IMR-90 (cell line): ENCODE measurements around the gene NUFIP2. TPM values are rescaled to one million over a fixed set of nuclear protein-coding genes. Genes with fewer than 3 reads are reported as not detected.

ENCODE experiments used
- ATAC-seq: fragments of 200-7000 bp; cut with Tn5 transposase; 2 replicates; pipeline ENCODE4 v1.9.1; 2020; ENCODE audit warnings: low read depth, mild to moderate bottlenecking, moderate library complexity
- BruUV-seq: library from RNA; stranded (reverse); fragments of 400-500 nt; replicated peaks from 2 replicates; lab custom pipeline; 2021; lab: Mats Ljungman, UMichigan
- CTCF ChIA-PET: fragments of 300-600 bp; formaldehyde crosslinking; extraction: SDS; loops from one replicate; lab custom pipeline; 2021; ENCODE audit warnings: antibody characterized with exemption; lab: Yijun Ruan, JAX
- POLR2A ChIA-PET: fragments of 300-600 bp; sonication (Branson Sonifier 250); formaldehyde crosslinking; loops from one replicate; lab custom pipeline; 2022; ENCODE audit warnings: antibody characterized with exemption; ENCODE audit not compliant: unreplicated experiment; lab: Charles Lee
- DNase-seq: peaks from one replicate; pipeline ENCODE4 v3.0.0; 2013
- H2AFZ ChIP-seq: replicated peaks from 2 replicates; pipeline ENCODE3; 2013; ENCODE audit warnings: low read length, mild to moderate bottlenecking; ENCODE audit not compliant: poor library complexity
- H2AK5ac ChIP-seq: 2 replicates; pipeline ENCODE4 v1.6.1; 2013; ENCODE audit warnings: low read depth, low read length, inconsistent platforms
- H2AK9ac ChIP-seq: replicated peaks from 2 replicates; pipeline ENCODE3; 2013; ENCODE audit warnings: mild to moderate bottlenecking, low read depth, low read length, moderate library complexity; ENCODE audit not compliant: poor library complexity
- H2BK120ac ChIP-seq: 2 replicates; pipeline ENCODE4 v1.6.1; 2013; ENCODE audit warnings: low read depth, low read length, inconsistent platforms
- H2BK15ac ChIP-seq: 3 replicates; pipeline ENCODE4 v1.6.1; 2013; ENCODE audit warnings: low read depth, low read length, inconsistent platforms
- H2BK20ac ChIP-seq: 2 replicates; pipeline ENCODE4 v1.6.1; 2013; ENCODE audit warnings: low read depth, mild to moderate bottlenecking, inconsistent platforms, low read length, moderate library complexity
- H2BK5ac ChIP-seq: 2 replicates; pipeline ENCODE4 v1.6.1; 2013; ENCODE audit warnings: mild to moderate bottlenecking, low read depth, low read length, inconsistent platforms; ENCODE audit not compliant: poor library complexity, severe bottlenecking
- H3K14ac ChIP-seq: replicated peaks from 2 replicates; pipeline ENCODE4 v1.6.1; 2013; ENCODE audit warnings: low read depth, low read length, inconsistent platforms
- H3K18ac ChIP-seq: 2 replicates; pipeline ENCODE4 v1.6.1; 2013; ENCODE audit warnings: low read depth, low read length, control low read depth
- H3K23ac ChIP-seq: 2 replicates; pipeline ENCODE4 v1.6.1; 2013; ENCODE audit warnings: low read depth, low read length, inconsistent platforms
- H3K27ac ChIP-seq: 2 replicates; pipeline ENCODE4 v1.5.1; 2013; ENCODE audit warnings: mild to moderate bottlenecking, control low read depth, low read length; ENCODE audit not compliant: insufficient read depth
- H3K27me3 ChIP-seq: 2 replicates; pipeline ENCODE4 v1.6.1; 2013; ENCODE audit warnings: low read length; ENCODE audit not compliant: control insufficient read depth, insufficient read depth
- H3K36me3 ChIP-seq: 2 replicates; pipeline ENCODE4 v1.6.1; 2013; ENCODE audit warnings: low read length, mixed read lengths; ENCODE audit not compliant: control insufficient read depth, insufficient read depth
- H3K4ac ChIP-seq: 2 replicates; pipeline ENCODE4 v1.6.1; 2013; ENCODE audit warnings: low read depth, low read length, inconsistent platforms
- H3K4me1 ChIP-seq: 2 replicates; pipeline ENCODE4 v1.6.1; 2013; ENCODE audit warnings: low read length, mixed read lengths; ENCODE audit not compliant: control insufficient read depth, insufficient read depth
- H3K4me2 ChIP-seq: 2 replicates; pipeline ENCODE4 v1.6.1; 2013; ENCODE audit warnings: low read depth, mild to moderate bottlenecking, control low read depth, low read length, moderate library complexity
- H3K4me3 ChIP-seq: 2 replicates; pipeline ENCODE4 v1.5.1; 2013; ENCODE audit warnings: low read depth, mild to moderate bottlenecking, control low read depth, low read length, moderate library complexity; ENCODE audit not compliant: insufficient read depth
- H3K56ac ChIP-seq: 2 replicates; pipeline ENCODE4 v1.6.1; 2013; ENCODE audit warnings: low read length, inconsistent platforms; ENCODE audit not compliant: insufficient read depth; ENCODE audit errors: extremely low read depth
- H3K79me1 ChIP-seq, 2 experiments: 2 replicates each; pipeline ENCODE4 v1.6.1; 2013; ENCODE audit warnings: low read length in 2 of 2, inconsistent platforms in 1 of 2, low read depth in 1 of 2
- H3K9ac ChIP-seq: 2 replicates; pipeline ENCODE4 v1.6.1; 2013; ENCODE audit warnings: low read depth, low read length, control low read depth
- H3K9me1 ChIP-seq: 2 replicates; pipeline ENCODE4 v1.6.1; 2013; ENCODE audit warnings: low read length, inconsistent platforms; ENCODE audit not compliant: insufficient read depth
- H3K9me3 ChIP-seq: 2 replicates; pipeline ENCODE4 v1.6.1; 2013; ENCODE audit warnings: low read length; ENCODE audit not compliant: control insufficient read depth, insufficient read depth
- H4K20me1 ChIP-seq: 2 replicates; pipeline ENCODE4 v1.6.1; 2013; ENCODE audit warnings: low read length, inconsistent platforms; ENCODE audit not compliant: insufficient read depth
- H4K5ac ChIP-seq: 2 replicates; pipeline ENCODE4 v1.6.1; 2013; ENCODE audit warnings: mild to moderate bottlenecking, low read depth, low read length, control low read depth
- H4K8ac ChIP-seq, 2 experiments: 2 replicates each; pipeline ENCODE4 v1.6.1; 2013; ENCODE audit warnings: low read depth in 2 of 2, low read length in 2 of 2, control low read depth in 1 of 2, inconsistent platforms in 1 of 2
- H4K91ac ChIP-seq: 2 replicates; pipeline ENCODE4 v1.6.1; 2013; ENCODE audit warnings: low read depth, low read length, inconsistent platforms; ENCODE audit not compliant: insufficient read depth
- NFE2L2 ChIP-seq: fragments of 150-350 bp; IDR thresholded peaks from 2 replicates; pipeline ENCODE4 v1.6.1; 2016; ENCODE audit warnings: low read depth, mild to moderate bottlenecking, low read length
- RAD21 ChIP-seq: IDR thresholded peaks from 2 replicates; pipeline ENCODE4 v1.6.1; 2012; ENCODE audit warnings: low read length, improper control_type of control experiment
- RCOR1 ChIP-seq: IDR thresholded peaks from 2 replicates; pipeline ENCODE4 v1.6.1; 2012; ENCODE audit warnings: mild to moderate bottlenecking, low read length, improper control_type of control experiment; ENCODE audit not compliant: insufficient replicate concordance
- WGBS, 2 experiments: methylation state at CpG; one replicate each; pipeline versions ENCODE4 v1.1.5 to v1.1.7; 2013; ENCODE audit warnings: missing lambda C conversion rate in 2 of 2; ENCODE audit not compliant: insufficient read length in 1 of 2; ENCODE audit errors: extremely low coverage in 2 of 2; 5-methylcytosine and 5-hydroxymethylcytosine counted together
- dilution Hi-C: fragments of 300-500 bp; cut with HindIII; formaldehyde crosslinking; loops from one replicate; pipeline ENCODE4 v1.14.3; 2018; ENCODE audit warnings: low sequenced_read_pairs; ENCODE audit not compliant: unreplicated experiment
- in situ Hi-C: fragments of 300-500 bp; cut with MboI; formaldehyde crosslinking; loops from 3 replicates; pipeline ENCODE4 v1.14.3; 2019; ENCODE audit warnings: low sequenced_read_pairs, inconsistent platforms, mixed read lengths
- intact Hi-C: fragments of 100-400 bp; cut with micrococcal nuclease; formaldehyde crosslinking; loops from 2 replicates; pipeline ENCODE4 v1.10.0; 2022
- polyA plus RNA-seq, 3 experiments: library from polyadenylated mRNA; depleted of rRNA; stranded (reverse); fragments of >200 nt; gene quantifications; 2 replicates each; pipeline ENCODE4 v1.2.3, GENCODE V29; 2012; ENCODE audit warnings: low replicate concordance in 1 of 3
- total RNA-seq: library from RNA; depleted of rRNA; stranded (reverse); fragments of >200 nt; gene quantifications from 2 replicates; pipeline ENCODE4 v1.2.3, GENCODE V29; 2012

NUFIP2 gene
- total and polyA plus RNA-seq, 2 of the 4 experiments (the other 2 are of a cell fraction), result 8.9 to 25.6 TPM

GRCh38 chr17:29251184-29251583 lies 42.8 kb downstream of the NUFIP2 start:
- Histone ChIP-seq H3K36me3 (no peaks in the 10 kb centered on the region), H3K27ac (peak overlapping the region; percentile 53), H4K20me1 (peaks cover 2% of the 10 kb centered on the region; the same call in 1 of the 2 replicates), H4K91ac (peak overlapping the region; percentile 90), H2BK120ac (peak overlapping the region; percentile 82), H4K8ac (peak overlapping the region; percentile 61 to 80), H3K4ac (peak overlapping the region; percentile 74), H3K23ac (peak overlapping the region; percentile 28; the same call in 1 of the 2 replicates), H3K9me1 (peaks cover 18% of the 10 kb centered on the region), H3K18ac (peak overlapping the region; percentile 10; the same call in 1 of the 2 replicates), H2AK9ac (no peak overlapping the region), H3K4me1 (peaks cover 20% of the 10 kb centered on the region), H2AFZ (no peak overlapping the region), H3K56ac (peak overlapping the region; percentile 56), H3K27me3 (no peaks in the 10 kb centered on the region), H3K4me3 (no peak overlapping the region), H2AK5ac (peak overlapping the region; percentile 84; the same call in 1 of the 2 replicates), H2BK20ac (peak overlapping the region; percentile 87), H3K14ac (peak overlapping the region; percentile 49), H2BK15ac (peak overlapping the region; percentile 83), H3K4me2 (no peak overlapping the region), H4K5ac (peak overlapping the region; percentile 0; the same call in 1 of the 2 replicates), H3K79me1 (peaks cover 0 to 46% of the 10 kb centered on the region in 2 experiments), H2BK5ac (peak overlapping the region; percentile 92), H3K9ac (no peak overlapping the region), H3K9me3 (no peaks in the 10 kb centered on the region)
- ChIA-PET CTCF (interaction anchor here (0.8 to 2.2 kb wide), 5 partner anchors 13 to 102 kb away, joined by 3 to 10 read pairs (median 3); no protein-coding TSS in a partner anchor), POLR2A (interaction anchor here (1.1 kb wide), 1 partner anchor 102 kb away, joined by 4 read pairs; no protein-coding TSS in a partner anchor)
- WGBS, 2 experiments, result no CpG with 5 or more reads among the region's 2 CpGs
- DNase-seq, result no peak
- intact Hi-C loops, result no loop called here
- dilution Hi-C loops, result no loop called here
- ATAC-seq, result no peak; the same call in 1 of the 2 replicates
- TF ChIP-seq NFE2L2 (no peak), RAD21 (no peak), RCOR1 (no peak)
- BruUV-seq, result no TSS peak
- in situ Hi-C loops, result no loop called here
